IMR-90 (cell line): ENCODE measurements around the gene UNKL. TPM values are rescaled to one million over a fixed set of nuclear protein-coding genes. Genes with fewer than 3 reads are reported as not detected.

ENCODE experiments used
- ATAC-seq: fragments of 200-7000 bp; cut with Tn5 transposase; 2 replicates; pipeline ENCODE4 v1.9.1; 2020; ENCODE audit warnings: low read depth, mild to moderate bottlenecking, moderate library complexity
- BruUV-seq: library from RNA; stranded (reverse); fragments of 400-500 nt; replicated peaks from 2 replicates; lab custom pipeline; 2021; lab: Mats Ljungman, UMichigan
- CTCF ChIA-PET: fragments of 300-600 bp; formaldehyde crosslinking; extraction: SDS; loops from one replicate; lab custom pipeline; 2021; ENCODE audit warnings: antibody characterized with exemption; lab: Yijun Ruan, JAX
- POLR2A ChIA-PET: fragments of 300-600 bp; sonication (Branson Sonifier 250); formaldehyde crosslinking; loops from one replicate; lab custom pipeline; 2022; ENCODE audit warnings: antibody characterized with exemption; ENCODE audit not compliant: unreplicated experiment; lab: Charles Lee
- DNase-seq: peaks from one replicate; pipeline ENCODE4 v3.0.0; 2013
- H2AFZ ChIP-seq: replicated peaks from 2 replicates; pipeline ENCODE3; 2013; ENCODE audit warnings: low read length, mild to moderate bottlenecking; ENCODE audit not compliant: poor library complexity
- H2AK5ac ChIP-seq: 2 replicates; pipeline ENCODE4 v1.6.1; 2013; ENCODE audit warnings: low read depth, low read length, inconsistent platforms
- H2AK9ac ChIP-seq: replicated peaks from 2 replicates; pipeline ENCODE3; 2013; ENCODE audit warnings: mild to moderate bottlenecking, low read depth, low read length, moderate library complexity; ENCODE audit not compliant: poor library complexity
- H2BK120ac ChIP-seq: 2 replicates; pipeline ENCODE4 v1.6.1; 2013; ENCODE audit warnings: low read depth, low read length, inconsistent platforms
- H2BK15ac ChIP-seq: 3 replicates; pipeline ENCODE4 v1.6.1; 2013; ENCODE audit warnings: low read depth, low read length, inconsistent platforms
- H2BK20ac ChIP-seq: 2 replicates; pipeline ENCODE4 v1.6.1; 2013; ENCODE audit warnings: low read depth, mild to moderate bottlenecking, inconsistent platforms, low read length, moderate library complexity
- H2BK5ac ChIP-seq: 2 replicates; pipeline ENCODE4 v1.6.1; 2013; ENCODE audit warnings: mild to moderate bottlenecking, low read depth, low read length, inconsistent platforms; ENCODE audit not compliant: poor library complexity, severe bottlenecking
- H3K14ac ChIP-seq: replicated peaks from 2 replicates; pipeline ENCODE4 v1.6.1; 2013; ENCODE audit warnings: low read depth, low read length, inconsistent platforms
- H3K18ac ChIP-seq: 2 replicates; pipeline ENCODE4 v1.6.1; 2013; ENCODE audit warnings: low read depth, low read length, control low read depth
- H3K23ac ChIP-seq: 2 replicates; pipeline ENCODE4 v1.6.1; 2013; ENCODE audit warnings: low read depth, low read length, inconsistent platforms
- H3K27ac ChIP-seq: 2 replicates; pipeline ENCODE4 v1.5.1; 2013; ENCODE audit warnings: mild to moderate bottlenecking, control low read depth, low read length; ENCODE audit not compliant: insufficient read depth
- H3K27me3 ChIP-seq: 2 replicates; pipeline ENCODE4 v1.6.1; 2013; ENCODE audit warnings: low read length; ENCODE audit not compliant: control insufficient read depth, insufficient read depth
- H3K36me3 ChIP-seq: 2 replicates; pipeline ENCODE4 v1.6.1; 2013; ENCODE audit warnings: low read length, mixed read lengths; ENCODE audit not compliant: control insufficient read depth, insufficient read depth
- H3K4ac ChIP-seq: 2 replicates; pipeline ENCODE4 v1.6.1; 2013; ENCODE audit warnings: low read depth, low read length, inconsistent platforms
- H3K4me1 ChIP-seq: 2 replicates; pipeline ENCODE4 v1.6.1; 2013; ENCODE audit warnings: low read length, mixed read lengths; ENCODE audit not compliant: control insufficient read depth, insufficient read depth
- H3K4me2 ChIP-seq: 2 replicates; pipeline ENCODE4 v1.6.1; 2013; ENCODE audit warnings: low read depth, mild to moderate bottlenecking, control low read depth, low read length, moderate library complexity
- H3K4me3 ChIP-seq: 2 replicates; pipeline ENCODE4 v1.5.1; 2013; ENCODE audit warnings: low read depth, mild to moderate bottlenecking, control low read depth, low read length, moderate library complexity; ENCODE audit not compliant: insufficient read depth
- H3K56ac ChIP-seq: 2 replicates; pipeline ENCODE4 v1.6.1; 2013; ENCODE audit warnings: low read length, inconsistent platforms; ENCODE audit not compliant: insufficient read depth; ENCODE audit errors: extremely low read depth
- H3K79me1 ChIP-seq, 2 experiments: 2 replicates each; pipeline ENCODE4 v1.6.1; 2013; ENCODE audit warnings: low read length in 2 of 2, inconsistent platforms in 1 of 2, low read depth in 1 of 2
- H3K9ac ChIP-seq: 2 replicates; pipeline ENCODE4 v1.6.1; 2013; ENCODE audit warnings: low read depth, low read length, control low read depth
- H3K9me1 ChIP-seq: 2 replicates; pipeline ENCODE4 v1.6.1; 2013; ENCODE audit warnings: low read length, inconsistent platforms; ENCODE audit not compliant: insufficient read depth
- H3K9me3 ChIP-seq: 2 replicates; pipeline ENCODE4 v1.6.1; 2013; ENCODE audit warnings: low read length; ENCODE audit not compliant: control insufficient read depth, insufficient read depth
- H4K20me1 ChIP-seq: 2 replicates; pipeline ENCODE4 v1.6.1; 2013; ENCODE audit warnings: low read length, inconsistent platforms; ENCODE audit not compliant: insufficient read depth
- H4K5ac ChIP-seq: 2 replicates; pipeline ENCODE4 v1.6.1; 2013; ENCODE audit warnings: mild to moderate bottlenecking, low read depth, low read length, control low read depth
- H4K8ac ChIP-seq, 2 experiments: 2 replicates each; pipeline ENCODE4 v1.6.1; 2013; ENCODE audit warnings: low read depth in 2 of 2, low read length in 2 of 2, control low read depth in 1 of 2, inconsistent platforms in 1 of 2
- H4K91ac ChIP-seq: 2 replicates; pipeline ENCODE4 v1.6.1; 2013; ENCODE audit warnings: low read depth, low read length, inconsistent platforms; ENCODE audit not compliant: insufficient read depth
- CHD1 ChIP-seq: IDR thresholded peaks from 2 replicates; pipeline ENCODE4 v1.6.1; 2012; ENCODE audit warnings: low read depth, low read length, improper control_type of control experiment
- CTCF ChIP-seq: conservative IDR thresholded peaks from 2 replicates; pipeline ENCODE4 v1.5.1; 2012; ENCODE audit warnings: mild to moderate bottlenecking, low read depth, low read length, improper control_type of control experiment
- FOS ChIP-seq: fragments of 150-350 bp; IDR thresholded peaks from 2 replicates; pipeline ENCODE4 v1.6.1; 2016; ENCODE audit warnings: low read depth, low read length
- NFE2L2 ChIP-seq: fragments of 150-350 bp; IDR thresholded peaks from 2 replicates; pipeline ENCODE4 v1.6.1; 2016; ENCODE audit warnings: low read depth, mild to moderate bottlenecking, low read length
- USF2 ChIP-seq: fragments of 150-350 bp; IDR thresholded peaks from 2 replicates; pipeline ENCODE4 v1.6.1; 2017; ENCODE audit warnings: mild to moderate bottlenecking, antibody characterized with exemption, low read length, low read depth
- WGBS, 2 experiments: methylation state at CpG; one replicate each; pipeline versions ENCODE4 v1.1.5 to v1.1.7; 2013; ENCODE audit warnings: missing lambda C conversion rate in 2 of 2; ENCODE audit not compliant: insufficient read length in 1 of 2; ENCODE audit errors: extremely low coverage in 2 of 2; 5-methylcytosine and 5-hydroxymethylcytosine counted together
- dilution Hi-C: fragments of 300-500 bp; cut with HindIII; formaldehyde crosslinking; loops from one replicate; pipeline ENCODE4 v1.14.3; 2018; ENCODE audit warnings: low sequenced_read_pairs; ENCODE audit not compliant: unreplicated experiment
- in situ Hi-C: fragments of 300-500 bp; cut with MboI; formaldehyde crosslinking; loops from 3 replicates; pipeline ENCODE4 v1.14.3; 2019; ENCODE audit warnings: low sequenced_read_pairs, inconsistent platforms, mixed read lengths
- intact Hi-C: fragments of 100-400 bp; cut with micrococcal nuclease; formaldehyde crosslinking; loops from 2 replicates; pipeline ENCODE4 v1.10.0; 2022
- polyA plus RNA-seq, 3 experiments: library from polyadenylated mRNA; depleted of rRNA; stranded (reverse); fragments of >200 nt; gene quantifications; 2 replicates each; pipeline ENCODE4 v1.2.3, GENCODE V29; 2012; ENCODE audit warnings: low replicate concordance in 1 of 3
- total RNA-seq: library from RNA; depleted of rRNA; stranded (reverse); fragments of >200 nt; gene quantifications from 2 replicates; pipeline ENCODE4 v1.2.3, GENCODE V29; 2012

Gene UNKL
- total and polyA plus RNA-seq, 2 of the 4 experiments (the other 2 are of a cell fraction) = 4.1 to 13.3 TPM

GRCh38 chr16:1403036-1403435 is 11.5 kb downstream of the UNKL start:
- intact Hi-C loops (no loop called here), in situ Hi-C loops (no loop called here)

More at GRCh38 chr16:1403036-1403435, 11.5 kb downstream of the UNKL start:
- no peaks in the 10 kb centered on the region; the same call in none of the 2 replicates for H4K20me1 ChIP-seq
- H3K9me3 ChIP-seq = no peaks in the 10 kb centered on the region
- no peak overlapping the region for H2BK120ac ChIP-seq
- no peak overlapping the region for H3K4ac ChIP-seq
- H3K9ac ChIP-seq = no peak overlapping the region
- 94% methylated on average over 16 of the region's 22 CpGs; no CpG with 5 or more reads in 1 of the 2 experiments for WGBS, 2 experiments
- no peak overlapping the region for H3K56ac ChIP-seq
- no peak for TF ChIP-seq FOS
- TF ChIP-seq CTCF = no peak
- no peak for TF ChIP-seq CHD1
- TF ChIP-seq NFE2L2 = no peak
- TF ChIP-seq USF2 = no peak
- no peak overlapping the region for H2AK9ac ChIP-seq
- ChIA-PET POLR2A (no interaction called here), CTCF (no interaction called here)
- H3K27me3 ChIP-seq = no peaks in the 10 kb centered on the region
- no peak overlapping the region for H2AK5ac ChIP-seq
- no peak overlapping the region for H4K8ac ChIP-seq
- H3K23ac ChIP-seq = no peak overlapping the region
- DNase-seq = no peak
- H2BK20ac ChIP-seq = no peak overlapping the region
- H3K36me3 ChIP-seq = peaks cover 44% of the 10 kb centered on the region
- no peak overlapping the region for H3K27ac ChIP-seq
- H3K79me1 ChIP-seq = peaks cover 0 to 30% of the 10 kb centered on the region in 2 experiments
- no peak for ATAC-seq
- no peak overlapping the region for H3K18ac ChIP-seq
- no peak overlapping the region for H3K4me3 ChIP-seq
- H2AFZ ChIP-seq = no peak overlapping the region
- H3K14ac ChIP-seq = no peak overlapping the region
- H4K91ac ChIP-seq = no peak overlapping the region
- no peak overlapping the region for H4K5ac ChIP-seq
- no peak overlapping the region for H2BK5ac ChIP-seq
- H3K4me2 ChIP-seq = no peak overlapping the region
- no TSS peak for BruUV-seq
- dilution Hi-C loops = no loop called here
- H2BK15ac ChIP-seq = no peak overlapping the region
- no peaks in the 10 kb centered on the region for H3K9me1 ChIP-seq
- peaks cover 3% of the 10 kb centered on the region; the same call in 1 of the 2 replicates for H3K4me1 ChIP-seq
